K562 (cell line): ENCODE results near the gene EGLN1. TPM values are rescaled to one million over a fixed set of nuclear protein-coding genes. Genes with fewer than 3 reads are reported as not detected.

Experiments used
- BRD4 ChIP-seq: fragments of 200-600 bp; sonication (generic); IDR thresholded peaks from 2 replicates; pipeline ENCODE4 v1.6.1; 2017; ENCODE audit warnings: inconsistent platforms
- LEF1 ChIP-seq: fragments of 450-650 bp; IDR thresholded peaks from 2 replicates; pipeline ENCODE4 v1.6.1; 2016; ENCODE audit warnings: mild to moderate bottlenecking
- MECOM ChIP-seq: fragments of 250-450 bp; sonication (Bioruptor Pico); IDR thresholded peaks from 2 replicates; pipeline ENCODE4 v1.8.0; 2022; ENCODE audit warnings: inconsistent platforms
- MLX ChIP-seq, 2 experiments: fragments of 450-650 bp in 1 of 2; sonication (generic) in 1 of 2; formaldehyde crosslinking; conservative IDR thresholded peaks; 2 replicates each; pipeline versions ENCODE4 v1.4.0 to v1.8.1; 2020 to 2022; ENCODE audit warnings: mild to moderate bottlenecking in 1 of 2, missing genetic modification reagents in 1 of 2
- RBM22 ChIP-seq: fragments of 200-400 bp; formaldehyde crosslinking; IDR thresholded peaks from 2 replicates; pipeline ENCODE4 v1.6.1; 2018; ENCODE audit warnings: low read length, low read depth; ENCODE audit not compliant: poor library complexity, severe bottlenecking
- SAFB2 ChIP-seq: fragments of 200-400 bp; formaldehyde crosslinking; IDR thresholded peaks from 2 replicates; pipeline ENCODE4 v1.6.1; 2018; ENCODE audit warnings: borderline replicate concordance, low read length, low read depth, moderate library complexity; ENCODE audit not compliant: severe bottlenecking
- THRB ChIP-seq: fragments of 450-650 bp; formaldehyde crosslinking; conservative IDR thresholded peaks from 2 replicates; pipeline ENCODE4 v1.4.0; 2022; ENCODE audit warnings: mild to moderate bottlenecking, missing genetic modification characterization
- VEZF1 ChIP-seq: fragments of 200-800 bp; sonication (Bioruptor generic); IDR thresholded peaks from 2 replicates; pipeline ENCODE4 v1.6.1; 2017; ENCODE audit warnings: missing genetic modification characterization, missing compliant biosample characterization
- ZBTB43 ChIP-seq: sonication (generic); formaldehyde crosslinking; IDR thresholded peaks from 2 replicates; pipeline ENCODE4 v1.8.0; 2023; ENCODE audit warnings: mild to moderate bottlenecking, missing genetic modification reagents
- ZNF121 ChIP-seq: sonication (generic); formaldehyde crosslinking; conservative IDR thresholded peaks from 2 replicates; pipeline ENCODE4 v1.8.0; 2022; ENCODE audit warnings: missing genetic modification reagents
- ZNF232 ChIP-seq: sonication (generic); formaldehyde crosslinking; IDR thresholded peaks from 2 replicates; pipeline ENCODE4 v1.8.0; 2022; ENCODE audit warnings: mild to moderate bottlenecking, missing genetic modification reagents
- ZNF347 ChIP-seq: fragments of 450-650 bp; formaldehyde crosslinking; IDR thresholded peaks from 2 replicates; pipeline ENCODE4 v1.4.0; 2020; ENCODE audit warnings: low read depth, mild to moderate bottlenecking, moderate library complexity
- ZNF592 ChIP-seq: fragments of 450-650 bp; IDR thresholded peaks from 2 replicates; pipeline ENCODE4 v1.6.1; 2017; ENCODE audit warnings: antibody characterized with exemption, mild to moderate bottlenecking
- ZNF644 ChIP-seq: fragments of 200-800 bp; sonication (Bioruptor generic); IDR thresholded peaks from 2 replicates; pipeline ENCODE4 v1.6.1; 2016; ENCODE audit warnings: low read depth, missing genetic modification characterization, missing compliant biosample characterization
- ZNF655 ChIP-seq: fragments of 250-450 bp; sonication (Bioruptor Pico); IDR thresholded peaks from 2 replicates; pipeline ENCODE4 v1.5.0; 2021
- ZNF79 ChIP-seq: fragments of 250-450 bp; sonication (Bioruptor Pico); IDR thresholded peaks from 2 replicates; pipeline ENCODE4 v1.4.0; 2020; ENCODE audit warnings: low read depth, mild to moderate bottlenecking, moderate library complexity
- polyA plus RNA-seq, 8 experiments: library from polyadenylated mRNA; depleted of rRNA in 4 of 8; stranded (reverse) in 5 of 8; unstranded in 3 of 8; fragments of >200 nt; fragmentation: Nextera tagmentation in 2 of 8; fragmentation: Illumina TruSeq in 1 of 8; extraction: Ambion mirVana in 2 of 8; extraction: Trizol in 1 of 8; gene quantifications; 2 replicates each; pipeline versions ENCODE4 v1.2.1 to v1.2.3, GENCODE V29; 2011 to 2014; ENCODE audit warnings: inconsistent platforms in 1 of 8, missing spikeins in 1 of 8
- total RNA-seq, 7 experiments: library from RNA; depleted of rRNA in 6 of 7; stranded (reverse); fragments of >200 nt in 6 of 7; fragmentation: Illumina TruSeq in 2 of 7; extraction: Trizol in 2 of 7; gene quantifications; 2 replicates each; pipeline versions ENCODE4 v1.2.1 to v1.2.3, GENCODE V29; 2011 to 2021; ENCODE audit warnings: low replicate concordance in 1 of 7

Gene EGLN1
- total and polyA plus RNA-seq, 9 of the 15 experiments (the other 6 are each of a cell fraction or from before 2014, with no cell fraction given): 5.2 to 54.3 (median 24.6) TPM

GRCh38 chr1:231421971-231422797 lies at the start of gene EGLN1 (continued):
- TF ChIP-seq ZBTB43 (CRISPR knock-in tag): no peak; the same call in 1 of the 2 replicates
- TF ChIP-seq ZNF644 (tag): no peak
- 0 out of 2 replicates have a peak, but pooled peaks have one; percentile 21 for TF ChIP-seq ZNF232 (CRISPR knock-in tag)
- TF ChIP-seq ZNF121: no peak
- no peak for TF ChIP-seq ZNF347 (CRISPR knock-in tag)
- peak; percentile 98 for TF ChIP-seq VEZF1 (CRISPR knock-in tag)
- no peak for TF ChIP-seq BRD4
- no peak for TF ChIP-seq MECOM (CRISPR knock-in tag)
- TF ChIP-seq THRB (CRISPR knock-in tag): no peak
- peak; percentile 40 for TF ChIP-seq RBM22
- no peak for TF ChIP-seq SAFB2
- 0 out of 4 replicates have a peak, but pooled peaks of 1 of the 2 experiments have one; percentile 25 for TF ChIP-seq MLX (CRISPR knock-in tag; conservative IDR thresholded peaks at IDR 0.05)
- TF ChIP-seq ZNF592: no peak; the same call in 1 of the 2 replicates
- no peak for TF ChIP-seq ZNF79 (CRISPR knock-in tag)
- no peak for TF ChIP-seq LEF1
- TF ChIP-seq ZNF655 (CRISPR knock-in tag): no peak
